ENCODE results near the gene MAP4K5. TPM values are rescaled to one million over a fixed set of nuclear protein-coding genes. Genes with fewer than 3 reads are reported as not detected.

MAP4K5 gene
- total and polyA plus RNA-seq, 10 donors: 9.1 to 172 (median 55.4) TPM

GRCh38 chr14:50479041-50479440 is 53.3 kb downstream of the MAP4K5 start:
- DNase-seq: no peak
- peaks cover 0 to 68% (median 21%) of the 10 kb centered on the region in 6 donors for H3K36me3 ChIP-seq
- peaks cover 0 to 16% (median 8%) of the 10 kb centered on the region in 8 donors for H3K9me3 ChIP-seq
- intact Hi-C loops (cut with DNase I; ENCODE audit: low total_unique reads): no loop called here
- no peaks in the 10 kb centered on the region for H3K4me1 ChIP-seq
- TF ChIP-seq POLR2A (IDR thresholded peaks at IDR 0.05) (no peak), POLR2AphosphoS5 (IDR thresholded peaks at IDR 0.05) (no peak), CTCF (IDR thresholded peaks at IDR 0.05 in 8 of 11, conservative IDR thresholded peaks at IDR 0.05 in 3 of 11) (no peak)
- H3K27me3 ChIP-seq (replicated peaks in 1 of 7): no peaks in the 10 kb centered on the region
- H3K4me3 ChIP-seq: no peak overlapping the region
- H3K27ac ChIP-seq: no peak overlapping the region
- 91 to 98% (median 96%) methylated on average over 2 of the region's 2 CpGs for WGBS, 5 donors

GRCh38 chr14:50477760-50478159 is 54.6 kb downstream of the MAP4K5 start:
- no peak for DNase-seq
- Histone ChIP-seq H3K9me3 (peaks cover 0 to 29% (median 21%) of the 10 kb centered on the region in 8 donors), H3K27ac (no peak overlapping the region), H3K4me3 (no peak overlapping the region), H3K27me3 (replicated peaks in 1 of 7) (no peaks in the 10 kb centered on the region), H3K36me3 (peaks cover 0 to 70% (median 33%) of the 10 kb centered on the region in 6 donors), H3K4me1 (no peaks in the 10 kb centered on the region)
- WGBS, 5 donors: 93 to 99% (median 97%) methylated on average over 2 of the region's 2 CpGs
- intact Hi-C loops (cut with DNase I; ENCODE audit: low total_unique reads): no loop called here
- TF ChIP-seq POLR2AphosphoS5 (IDR thresholded peaks at IDR 0.05): no peak
- no peak for TF ChIP-seq CTCF (IDR thresholded peaks at IDR 0.05 in 8 of 11, conservative IDR thresholded peaks at IDR 0.05 in 3 of 11)
- TF ChIP-seq POLR2A (IDR thresholded peaks at IDR 0.05): no peak

GRCh38 chr14:50476134-50476533 is 56.2 kb downstream of the MAP4K5 start:
- Histone ChIP-seq H3K36me3 (peaks cover 9 to 70% (median 42%) of the 10 kb centered on the region in 6 donors), H3K4me3 (no peak overlapping the region), H3K9me3 (peaks cover 0 to 46% (median 37%) of the 10 kb centered on the region in 8 donors), H3K27ac (no peak overlapping the region), H3K4me1 (no peaks in the 10 kb centered on the region), H3K27me3 (replicated peaks in 1 of 7) (no peaks in the 10 kb centered on the region)
- intact Hi-C loops (cut with DNase I; ENCODE audit: low total_unique reads): no loop called here
- DNase-seq: no peak
- 96 to 100% (median 98%) methylated on average over 1 of the region's 1 CpG for WGBS, 5 donors
- no peak for TF ChIP-seq POLR2A (IDR thresholded peaks at IDR 0.05)
- no peak for TF ChIP-seq CTCF (IDR thresholded peaks at IDR 0.05 in 8 of 11, conservative IDR thresholded peaks at IDR 0.05 in 3 of 11)
- no peak for TF ChIP-seq POLR2AphosphoS5 (IDR thresholded peaks at IDR 0.05)

GRCh38 chr14:50475460-50475859 is 56.9 kb downstream of the MAP4K5 start:
- TF ChIP-seq CTCF (IDR thresholded peaks at IDR 0.05 in 8 of 11, conservative IDR thresholded peaks at IDR 0.05 in 3 of 11) (no peak), POLR2AphosphoS5 (IDR thresholded peaks at IDR 0.05) (no peak), POLR2A (IDR thresholded peaks at IDR 0.05) (no peak)
- Histone ChIP-seq H3K27me3 (replicated peaks in 1 of 7) (no peaks in the 10 kb centered on the region), H3K4me1 (no peaks in the 10 kb centered on the region), H3K27ac (no peak overlapping the region), H3K4me3 (no peak overlapping the region), H3K36me3 (peaks cover 11 to 72% (median 48%) of the 10 kb centered on the region in 6 donors), H3K9me3 (peaks cover 0 to 52% (median 42%) of the 10 kb centered on the region in 8 donors)
- intact Hi-C loops (cut with DNase I; ENCODE audit: low total_unique reads): no loop called here
- WGBS, 5 donors: 64 to 85% (median 71%) methylated on average over 1 of the region's 1 CpG
- no peak for DNase-seq

Measured in spleen (tissue), 11 donors.